HG02798 (cell line): ENCODE data around the gene TAF12.
"Not testable (repeated sequence)": the region's sequence is repeated elsewhere in the genome, so short reads cannot be mapped to it uniquely, and the experiment has no call there.

Experiments used
- ATAC-seq: cut with Tn5 transposase; IDR thresholded peaks from one replicate; pipeline ENCODE4 v1.9.1; 2021; ENCODE audit warnings: mild to moderate bottlenecking; ENCODE audit not compliant: unreplicated experiment, poor library complexity

Gene TAF12, protein sequence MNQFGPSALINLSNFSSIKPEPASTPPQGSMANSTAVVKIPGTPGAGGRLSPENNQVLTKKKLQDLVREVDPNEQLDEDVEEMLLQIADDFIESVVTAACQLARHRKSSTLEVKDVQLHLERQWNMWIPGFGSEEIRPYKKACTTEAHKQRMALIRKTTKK

DNA sequence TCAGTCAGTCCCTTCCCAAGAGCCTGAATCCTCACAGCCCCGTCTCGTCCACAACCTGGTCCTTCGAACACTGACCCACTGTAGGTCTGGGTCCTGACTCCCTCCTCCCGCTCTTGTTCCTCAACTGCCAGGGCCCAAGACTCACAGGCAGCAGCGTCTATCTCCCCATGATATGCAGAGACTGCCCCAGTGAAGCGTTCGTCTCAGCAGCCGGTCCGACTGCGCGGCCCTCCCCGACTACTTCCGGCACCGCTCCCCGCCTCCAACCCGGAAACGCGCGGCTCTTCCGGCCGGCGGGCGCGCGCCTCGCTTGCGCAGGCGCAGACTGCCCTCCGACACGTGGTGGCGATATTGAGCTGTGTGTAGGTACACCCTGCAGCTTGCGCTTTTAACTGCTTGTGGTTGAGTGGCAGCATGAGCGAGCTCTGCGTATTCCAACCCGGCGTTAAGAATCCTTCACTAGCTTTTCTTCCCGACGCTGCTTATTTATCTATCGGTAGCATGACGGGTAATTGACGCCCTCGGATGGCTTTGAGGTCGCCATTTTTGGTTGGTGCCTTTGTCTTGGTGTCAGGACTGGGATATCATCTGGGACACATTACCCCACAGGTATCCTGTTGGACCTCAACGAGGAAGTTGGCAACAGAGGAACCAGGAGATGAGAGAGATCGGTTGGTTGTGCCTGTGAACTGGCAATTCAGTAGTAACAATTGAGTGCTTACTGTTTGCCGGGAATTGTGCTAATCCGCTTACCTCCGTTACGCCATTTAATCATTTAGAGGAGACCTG lies at the start of gene TAF12:
Gene TAF12 (minus strand): TSS at position 221 of the 789 bp plus-strand sequence. CDS start 20,986 bp downstream, outside the sequence.
- peak; percentile 87 for ATAC-seq

DNA sequence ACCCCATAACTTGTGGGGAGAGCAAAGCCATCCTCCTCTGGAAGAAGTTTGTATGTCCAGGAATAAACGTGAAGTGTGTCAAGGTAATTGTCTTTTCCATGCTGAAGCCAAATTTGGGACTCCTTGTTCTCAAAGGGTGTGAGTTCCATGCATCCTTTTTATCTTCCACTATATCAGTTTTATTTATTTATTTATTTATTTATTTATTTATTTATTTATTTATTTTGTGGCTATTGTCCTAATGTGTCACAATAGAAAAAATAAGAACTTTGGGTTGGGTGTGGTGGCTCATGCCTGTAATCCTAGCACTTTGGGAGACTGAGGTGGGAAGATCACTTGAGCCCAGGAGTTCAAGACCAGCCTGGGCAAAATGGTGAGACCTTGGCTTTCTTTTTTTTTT lies 48.8 kb upstream of the TAF12 start:
- not testable (repeated sequence) for ATAC-seq

DNA sequence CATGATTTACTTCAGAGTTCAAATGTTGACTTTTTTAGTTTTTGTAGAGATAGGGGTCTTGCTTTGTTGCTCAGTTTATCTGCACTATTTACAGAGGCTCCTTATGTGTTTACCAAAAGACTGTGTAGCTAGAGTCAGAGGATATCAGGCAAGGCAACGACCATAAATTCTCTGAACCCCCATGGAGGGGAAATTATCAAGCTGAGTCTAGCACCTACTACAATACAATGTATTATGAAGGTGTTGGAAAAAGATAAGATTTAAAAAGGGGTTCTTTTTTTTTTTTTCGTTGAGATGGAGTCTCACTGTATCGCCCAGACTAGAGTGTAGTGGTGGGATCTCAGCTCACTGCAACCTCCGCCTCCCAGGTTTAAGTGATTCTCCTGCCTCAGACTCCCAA lies 42.1 kb upstream of the TAF12 start:
- no peak for ATAC-seq

DNA sequence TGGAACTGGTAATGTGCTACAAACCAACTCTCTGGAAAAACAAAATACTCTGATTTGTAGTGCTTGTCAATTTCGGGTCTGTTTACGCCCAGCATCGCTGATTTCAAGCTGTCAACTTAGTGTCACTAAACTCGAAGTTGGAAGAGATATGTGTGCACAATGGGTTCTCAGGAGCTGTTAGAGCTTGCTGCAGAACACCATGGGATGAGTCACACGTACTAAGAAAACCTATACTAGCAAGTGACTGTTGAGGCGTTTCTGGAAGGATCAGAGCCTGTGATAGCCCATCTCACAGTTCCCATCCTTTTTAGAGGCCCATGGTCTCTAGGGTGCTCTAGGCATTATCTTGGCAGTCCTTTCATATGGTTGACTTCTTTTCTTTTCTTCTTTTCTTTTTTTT lies 40.0 kb upstream of the TAF12 start:
- ATAC-seq, result no peak

DNA sequence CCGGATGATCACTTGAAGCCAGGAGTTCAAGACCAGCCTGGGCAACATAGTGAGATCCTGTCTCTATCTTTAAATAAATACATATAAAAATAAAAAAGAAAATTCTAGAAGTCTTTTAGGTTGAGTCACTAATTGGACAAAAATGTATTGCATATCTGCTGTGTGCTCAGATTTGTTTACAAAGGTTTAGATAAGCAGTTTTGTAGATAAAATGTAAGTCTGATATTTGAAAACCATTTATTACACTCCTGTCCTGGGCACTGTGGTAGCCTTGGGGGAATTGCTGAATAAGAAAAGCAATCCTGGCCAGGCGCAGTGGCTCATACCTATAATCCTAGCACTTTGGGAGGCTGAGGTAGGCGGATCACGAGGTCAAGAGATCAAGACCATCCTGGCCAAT lies 37.3 kb upstream of the TAF12 start:
- no peak for ATAC-seq

DNA sequence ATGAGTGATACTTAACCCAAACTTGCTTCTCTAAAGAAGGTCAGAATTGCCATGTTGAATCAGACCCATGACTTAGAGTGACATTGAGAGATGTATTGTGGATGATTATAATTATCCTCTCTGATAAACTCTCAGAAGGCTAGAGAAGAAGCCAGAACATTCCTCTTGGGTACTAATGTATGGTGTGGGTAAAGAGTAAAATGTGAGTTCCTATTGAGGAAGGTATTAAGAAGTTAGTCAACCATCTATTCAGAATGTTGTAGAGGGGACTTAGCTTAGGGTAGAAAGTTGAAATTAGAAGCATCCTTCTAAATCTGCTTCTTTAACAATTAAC lies 33.0 kb upstream of the TAF12 start:
- ATAC-seq, result no peak

DNA sequence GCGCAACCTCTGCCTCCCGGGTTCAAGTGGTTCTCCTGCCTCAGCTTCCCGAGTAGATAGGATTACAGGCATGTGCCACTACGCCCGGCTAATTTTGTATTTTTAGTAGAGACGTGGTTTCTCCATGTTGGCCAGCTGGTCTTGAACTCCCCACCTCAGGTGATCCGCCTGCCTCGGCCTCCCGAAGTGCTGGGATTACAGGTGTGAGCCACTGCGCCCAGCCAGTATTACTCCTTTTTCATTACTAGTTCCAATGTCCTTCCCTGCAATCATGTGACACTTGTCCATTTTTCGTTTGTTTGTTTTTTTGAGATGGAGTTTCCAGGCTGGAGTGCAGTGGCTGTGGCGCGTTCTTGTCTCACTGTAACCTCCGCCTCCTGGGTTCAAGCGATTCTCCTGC lies 30.1 kb upstream of the TAF12 start:
- not testable (repeated sequence) for ATAC-seq

DNA sequence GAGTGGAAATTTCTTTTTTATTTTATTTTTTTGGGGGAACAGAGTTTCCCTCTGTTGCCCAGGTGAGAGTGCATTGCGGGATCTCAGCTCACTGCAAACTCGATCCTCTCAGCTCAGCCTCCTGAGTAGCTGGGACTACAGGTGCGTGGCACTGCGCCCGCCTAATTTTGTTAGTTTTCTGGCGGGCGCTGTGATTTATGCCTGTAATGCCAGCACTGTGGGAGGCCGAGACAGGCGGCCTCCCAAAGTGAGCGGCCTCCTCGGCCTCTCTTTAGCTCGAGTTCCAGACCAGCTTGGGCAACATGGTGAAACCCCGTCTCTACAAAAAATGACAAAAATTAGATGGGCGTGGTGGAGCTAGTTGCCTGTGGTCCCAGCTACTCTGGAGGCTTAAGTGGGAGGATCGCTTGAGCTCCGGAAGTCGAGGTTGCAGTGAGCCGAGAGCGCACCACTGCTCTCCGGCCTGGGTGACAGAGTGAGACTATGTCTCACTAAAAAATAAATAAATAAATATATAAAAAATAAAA lies 28.4 kb upstream of the TAF12 start:
- no peak for ATAC-seq

DNA sequence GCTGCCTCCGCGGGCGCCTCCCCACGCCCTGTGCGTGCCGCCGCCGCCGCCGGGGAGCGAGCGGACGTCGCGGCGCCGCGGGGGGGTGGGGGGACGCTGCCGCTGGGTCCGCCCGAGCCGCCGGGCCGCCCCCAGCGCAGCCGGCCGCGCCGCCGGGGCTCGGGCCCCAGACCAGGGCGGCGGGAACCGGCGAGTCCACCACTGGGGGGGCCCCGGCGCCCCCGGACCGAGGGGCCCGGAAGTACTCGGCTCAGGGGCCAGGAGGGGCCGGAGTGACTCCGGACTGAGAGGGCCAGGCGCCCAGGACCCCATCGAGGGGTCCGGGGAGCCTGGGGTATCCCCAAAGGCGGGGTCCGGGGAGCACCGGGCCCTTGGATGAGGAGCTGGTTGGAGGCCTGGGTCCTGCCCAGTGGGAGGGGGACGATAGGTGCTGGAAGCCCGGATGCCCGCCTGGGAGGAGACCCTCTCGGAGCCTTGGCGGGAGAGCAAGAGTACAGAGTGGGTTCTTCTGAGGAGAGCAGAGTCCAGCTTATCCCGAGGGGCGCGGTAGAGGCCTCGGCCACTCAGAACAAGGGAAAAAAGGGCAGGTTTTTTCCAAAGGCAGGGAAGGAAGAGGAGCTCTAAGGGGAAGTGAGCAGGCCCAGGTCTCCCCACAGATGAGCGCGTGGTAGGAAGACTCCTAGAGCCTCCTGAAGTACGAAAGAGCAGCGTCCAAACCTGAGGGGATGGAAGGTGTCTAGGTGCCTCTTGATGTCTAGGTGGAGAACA lies 26.3 kb upstream of the TAF12 start:
- ATAC-seq, result peak; percentile 75

DNA sequence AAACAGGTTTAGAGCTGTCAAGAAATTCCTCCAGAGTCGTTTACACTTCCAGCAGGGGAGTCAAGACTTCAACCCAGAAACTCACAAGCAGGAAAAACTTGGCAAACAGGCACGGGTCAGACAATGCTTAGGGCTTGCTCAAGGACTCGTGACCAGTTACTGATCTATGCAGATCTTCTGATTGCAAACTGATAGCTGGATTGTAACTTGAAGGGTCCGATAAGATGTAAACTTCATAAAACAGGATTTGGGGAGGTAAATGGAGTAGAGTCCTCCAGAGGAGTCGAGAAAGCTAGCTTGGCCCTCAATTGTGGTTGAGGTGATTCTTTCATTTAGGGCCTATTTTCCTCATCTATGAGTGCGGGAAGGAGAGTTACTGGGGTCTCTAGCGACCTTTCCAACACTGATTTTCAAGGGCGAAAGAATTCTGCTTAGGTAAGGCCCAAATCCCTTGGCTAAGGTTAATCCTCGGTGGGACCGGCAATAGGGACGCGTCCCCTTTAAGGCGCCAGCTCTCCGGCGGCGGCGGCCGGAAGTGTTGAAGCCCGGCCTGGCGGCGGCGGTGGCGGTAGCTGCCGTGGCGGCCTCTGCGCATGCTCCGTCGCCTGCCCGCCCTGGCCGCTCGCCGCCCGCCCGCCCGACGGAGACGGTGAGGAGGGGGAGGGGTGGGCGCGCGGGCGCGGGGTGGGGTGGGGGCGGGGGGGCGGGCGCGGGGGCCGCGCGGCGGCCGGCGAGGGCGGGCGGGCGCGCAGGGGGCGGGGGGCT lies 25.5 kb upstream of the TAF12 start, which contains the start of gene GMEB1:
Gene GMEB1 (plus strand): TSS at position 594 of the 765 bp plus-strand sequence. CDS start 14,829 bp downstream, outside the sequence.
- peak; percentile 83 for ATAC-seq

DNA sequence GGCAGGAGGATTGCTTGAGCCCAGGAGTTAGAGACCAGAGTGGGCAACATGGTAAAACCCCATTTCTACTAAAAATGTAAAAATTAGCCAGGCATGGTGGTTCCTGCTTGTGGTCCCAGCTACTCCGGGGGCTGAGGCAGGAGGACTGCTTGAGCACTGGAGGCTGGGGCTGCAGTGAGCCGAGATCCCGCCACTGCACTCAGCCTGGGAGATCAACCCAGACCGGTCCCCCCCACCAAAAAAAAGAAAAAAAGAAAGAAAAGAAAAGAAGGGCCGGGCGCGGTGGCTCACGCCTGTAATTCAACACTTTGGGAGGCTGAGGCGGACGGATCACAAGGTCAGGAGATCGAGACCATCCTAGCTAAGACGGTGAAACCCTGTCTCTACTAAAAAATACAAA lies 23.9 kb upstream of the TAF12 start:
- ATAC-seq, result no peak

DNA sequence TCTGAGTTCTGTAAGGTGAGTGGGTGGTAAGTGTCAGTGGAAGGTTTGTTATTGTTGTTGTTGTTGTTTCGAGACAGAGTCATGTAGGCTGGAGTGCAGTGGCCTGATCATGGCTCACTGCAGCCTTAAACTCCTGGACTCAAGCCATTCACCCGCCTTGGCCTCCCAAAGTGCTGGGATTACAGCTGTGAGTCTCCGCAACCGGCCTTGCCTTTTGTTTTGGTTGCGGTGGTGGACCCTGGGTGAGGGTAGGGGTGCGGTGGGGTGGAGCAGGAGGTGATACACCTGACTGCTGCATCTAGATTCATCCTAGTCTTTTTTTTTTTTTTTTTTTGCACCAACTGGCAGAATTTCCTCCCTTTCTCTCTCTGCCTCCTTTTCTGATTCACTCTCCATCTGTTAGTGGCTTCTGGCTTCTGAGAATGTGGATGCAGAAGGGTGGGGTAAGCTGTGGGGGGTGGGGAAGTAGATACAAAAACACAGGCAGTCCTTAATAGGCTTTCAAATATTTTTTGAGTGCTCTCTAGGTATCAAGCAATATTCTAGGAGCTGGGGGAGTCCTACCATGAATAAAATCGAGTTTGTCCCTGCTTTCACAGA lies 21.1 kb upstream of the TAF12 start:
- no peak for ATAC-seq

DNA sequence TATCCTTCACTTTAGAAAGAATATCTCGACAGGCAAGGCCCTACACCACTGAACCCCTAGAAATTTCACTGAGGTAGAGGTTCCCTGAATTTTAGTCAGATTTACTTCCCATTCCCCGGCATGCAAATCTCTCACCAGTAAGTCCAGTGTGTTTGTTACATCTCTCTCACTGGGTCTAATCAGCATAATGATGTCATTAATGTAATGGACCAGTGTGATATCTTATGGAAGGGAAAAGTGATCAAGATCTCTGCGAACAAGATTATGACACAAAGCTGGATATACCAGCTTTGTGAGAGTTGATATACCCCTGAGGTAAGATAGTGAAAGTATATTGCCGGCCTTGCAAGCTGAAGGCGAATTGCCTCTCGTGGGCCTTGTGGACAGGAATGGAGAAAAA lies 13.5 kb upstream of the TAF12 start:
- ATAC-seq, result no peak

DNA sequence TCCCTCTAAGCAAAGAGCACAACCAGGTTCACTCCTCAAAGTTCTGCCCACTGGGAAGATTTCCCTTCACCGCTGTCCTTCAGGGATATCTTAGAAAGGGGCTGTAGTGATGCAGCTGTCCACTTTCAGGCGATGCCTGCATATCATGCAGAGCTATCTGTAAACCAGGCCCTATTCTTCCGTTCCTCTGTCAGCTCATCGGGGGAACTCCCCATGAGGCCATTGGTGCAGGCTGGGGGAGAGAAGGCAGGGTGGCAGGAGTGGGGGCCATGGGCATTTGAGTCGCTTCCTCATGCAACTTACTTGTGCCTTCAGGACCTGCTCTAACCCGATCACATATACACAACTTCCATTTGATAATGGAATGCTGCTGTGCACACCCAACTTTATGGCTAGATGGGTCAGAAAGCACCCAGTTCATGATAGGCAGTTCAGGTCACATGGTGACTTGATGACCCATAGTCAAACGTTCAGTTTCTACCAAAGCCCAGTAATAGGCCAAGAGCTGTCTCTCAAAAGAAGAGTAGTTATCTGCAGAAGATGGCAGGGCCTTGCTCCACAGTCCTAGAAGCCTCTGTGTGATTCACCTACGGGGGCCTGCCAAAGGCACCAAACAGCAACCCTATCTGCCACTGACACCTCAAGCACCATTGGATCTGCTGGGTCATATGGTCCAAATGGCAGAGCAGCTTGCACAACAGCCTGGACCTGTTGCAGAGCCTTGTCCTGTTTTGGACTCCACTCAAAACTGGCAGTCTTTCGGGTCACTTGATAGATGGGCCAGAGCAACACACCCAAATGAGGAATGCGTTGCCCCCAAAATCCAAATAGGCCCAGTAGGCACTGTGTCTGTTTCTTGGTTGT lies 12.8 kb upstream of the TAF12 start:
- not testable (repeated sequence) for ATAC-seq

DNA sequence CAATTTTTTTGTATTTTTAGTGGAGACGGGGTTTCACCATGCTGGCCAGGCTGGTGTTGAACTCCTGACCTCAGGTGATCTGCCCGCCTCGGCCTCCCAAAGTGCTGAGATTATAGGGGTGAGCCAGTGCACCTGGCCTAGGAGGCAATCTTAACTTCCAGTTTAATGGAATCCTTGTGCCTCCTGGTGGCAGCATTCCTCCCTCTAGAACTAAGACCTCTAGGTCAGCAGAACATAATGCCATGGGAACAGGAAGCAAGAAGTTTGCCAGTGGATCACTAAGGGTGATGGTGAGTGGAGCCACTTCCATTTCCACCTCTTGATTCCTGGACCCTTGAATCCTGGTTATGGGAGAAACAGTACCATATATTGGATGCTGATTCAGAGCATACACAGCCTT lies 11.0 kb upstream of the TAF12 start:
- not testable (repeated sequence) for ATAC-seq

DNA sequence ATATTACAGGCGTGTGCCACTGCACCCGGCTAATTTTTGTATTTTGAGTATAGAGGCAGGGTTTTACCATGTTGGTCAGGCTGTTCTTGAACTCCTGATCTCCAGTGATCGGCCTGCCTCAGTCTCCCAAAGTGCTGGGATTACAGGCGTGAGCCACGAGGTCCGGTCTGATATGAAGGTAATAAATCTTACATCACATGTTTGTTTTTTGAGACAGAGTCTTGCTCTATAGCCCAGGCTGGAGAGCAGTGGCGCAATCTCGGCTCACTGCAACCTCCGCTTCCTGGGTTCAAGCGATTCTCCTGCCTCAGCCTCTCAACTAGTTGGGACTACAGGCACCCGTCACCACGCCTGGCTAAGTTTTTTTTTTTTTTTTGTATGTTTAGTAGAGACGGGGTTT lies 10.2 kb upstream of the TAF12 start:
- not testable (repeated sequence) for ATAC-seq

DNA sequence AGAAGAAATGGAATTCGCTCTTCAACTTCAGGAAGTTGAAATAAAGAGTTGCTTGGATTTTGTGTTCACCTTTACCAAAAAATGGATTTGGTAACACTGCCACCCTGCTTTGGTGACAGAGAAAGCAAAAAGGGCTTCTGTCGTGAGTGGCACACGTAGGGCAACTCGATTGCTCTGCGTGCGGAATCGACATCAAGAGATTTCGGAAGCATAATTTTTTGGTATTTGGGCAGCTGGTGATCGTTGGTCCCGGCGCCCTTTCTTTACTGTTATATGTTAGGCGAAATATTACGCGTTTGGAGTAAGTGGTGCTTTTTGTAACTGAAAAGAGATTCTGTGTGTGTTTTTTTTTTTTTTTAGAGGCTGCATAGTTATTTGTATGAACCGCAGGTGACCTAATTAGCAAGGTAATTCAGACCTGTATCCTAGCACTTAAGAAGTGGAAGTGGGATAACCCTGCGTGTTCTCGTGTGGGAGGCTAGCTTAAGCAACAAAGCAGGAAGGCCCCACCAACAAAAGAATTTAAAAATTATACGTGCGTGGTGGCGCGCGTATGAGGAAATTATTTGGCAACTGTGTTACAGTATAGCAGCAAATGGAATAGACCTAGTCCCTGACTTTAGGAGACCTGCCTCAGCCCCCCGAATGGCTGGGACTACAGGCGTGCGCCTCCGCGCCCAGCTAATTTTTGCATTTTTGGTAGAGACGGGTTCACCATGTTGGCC lies 5.8 kb upstream of the TAF12 start, which contains the start of gene RNU11:
Gene RNU11 (plus strand): TSS at position 127 of the 725 bp plus-strand sequence.
- ATAC-seq, result peak; percentile 75

DNA sequence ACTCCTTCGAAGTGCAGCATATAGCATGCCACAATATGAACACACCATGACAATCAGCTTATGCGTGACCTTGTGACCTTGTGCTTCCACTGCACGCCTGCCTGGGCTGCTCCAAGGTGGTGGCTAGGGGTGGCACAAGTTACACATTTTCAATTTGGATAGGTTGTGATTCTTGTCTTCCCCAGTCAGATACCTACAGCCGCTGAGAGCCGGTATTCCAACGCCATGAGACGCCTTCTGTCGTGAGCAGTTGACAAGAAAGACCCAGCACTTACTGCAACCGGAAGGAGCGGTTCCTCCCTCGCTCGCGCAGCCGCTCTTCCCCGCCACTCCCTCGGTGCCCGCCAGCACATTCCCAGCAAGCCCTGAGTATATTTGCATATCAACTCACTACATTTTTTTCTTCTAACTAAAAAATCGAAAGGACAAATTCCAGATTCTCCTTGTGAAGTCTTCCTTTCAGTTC lies 5.2 kb upstream of the TAF12 start:
- ATAC-seq, result peak; percentile 70
